Activated T-cell treated with anti-CD3 and anti-CD28 coated beads, Interleukin-2, amount 50 U/mL, for 4 hours (primary cell): Measurements from ENCODE around the gene MBD6. TPM values are rescaled to one million over a fixed set of nuclear protein-coding genes. Genes with fewer than 3 reads are reported as not detected.

ENCODE experiments used
- ATAC-seq, 2 donors: fragments of 200-7000 bp; cut with Tn5 transposase; one replicate each; pipeline ENCODE4 v1.10.0; 2021
- DNase-seq: peaks from one replicate; pipeline ENCODE4 v3.0.0-alpha.2; 2020
- H3K27me3 Mint-ChIP-seq: one replicate; pipeline ENCODE4 v1.8.0; 2021; ENCODE audit warnings: low read depth, mixed read lengths
- H3K36me3 Mint-ChIP-seq: one replicate; pipeline ENCODE4 v1.8.0; 2022; ENCODE audit warnings: mixed read lengths; ENCODE audit not compliant: insufficient read depth
- H3K4me1 Mint-ChIP-seq: one replicate; pipeline ENCODE4 v1.8.0; 2021; ENCODE audit warnings: low read depth, mixed read lengths
- H3K4me3 Mint-ChIP-seq: one replicate; pipeline ENCODE4 v1.8.0; 2021; ENCODE audit warnings: mild to moderate bottlenecking, moderate library complexity, mixed read lengths
- H3K9me3 Mint-ChIP-seq: one replicate; pipeline ENCODE4 v1.8.0; 2021; ENCODE audit warnings: mixed read lengths
- total RNA-seq, 3 donors: library from RNA; stranded (reverse); gene quantifications; one replicate each; pipeline ENCODE4 v1.2.1, GENCODE V29; 2021

The MBD6 gene
- total RNA-seq, 3 donors from 2014 or later = 56.3 to 59.4 (median 57.5) TPM

GRCh38 chr12:57539134-57539768 lies 16.6 kb downstream of the MBD6 start:
- Mint-ChIP-seq H3K27me3 (no peaks in the 10 kb centered on the region), H3K36me3 (peaks cover 25% of the 10 kb centered on the region), H3K4me1 (peaks cover 4% of the 10 kb centered on the region), H3K4me3 (no peak overlapping the region), H3K9me3 (no peaks in the 10 kb centered on the region)
- DNase-seq (no peak), ATAC-seq (no peak)

GRCh38 chr12:57541001-57541400 lies 18.4 kb downstream of the MBD6 start:
- peaks cover 18% of the 10 kb centered on the region for H3K4me1 Mint-ChIP-seq
- H3K36me3 Mint-ChIP-seq = peaks cover 26% of the 10 kb centered on the region
- ATAC-seq = no peak
- no peaks in the 10 kb centered on the region for H3K27me3 Mint-ChIP-seq
- no peaks in the 10 kb centered on the region for H3K9me3 Mint-ChIP-seq
- no peak for DNase-seq
- no peak overlapping the region for H3K4me3 Mint-ChIP-seq

GRCh38 chr12:57541717-57542116 lies 19.1 kb downstream of the MBD6 start:
- DNase-seq (no peak), ATAC-seq (no peak)
- Mint-ChIP-seq H3K4me3 (no peak overlapping the region), H3K4me1 (peaks cover 23% of the 10 kb centered on the region), H3K27me3 (no peaks in the 10 kb centered on the region), H3K36me3 (peaks cover 25% of the 10 kb centered on the region), H3K9me3 (no peaks in the 10 kb centered on the region)

GRCh38 chr12:57543581-57543980 lies 21.0 kb downstream of the MBD6 start:
- no peak overlapping the region for H3K4me3 Mint-ChIP-seq
- H3K36me3 Mint-ChIP-seq = peaks cover 17% of the 10 kb centered on the region
- DNase-seq (no peak), ATAC-seq (no peak)
- H3K4me1 Mint-ChIP-seq = peaks cover 28% of the 10 kb centered on the region
- H3K27me3 Mint-ChIP-seq = no peaks in the 10 kb centered on the region
- no peaks in the 10 kb centered on the region for H3K9me3 Mint-ChIP-seq

GRCh38 chr12:57545809-57546437 lies 23.3 kb downstream of the MBD6 start:
- H3K27me3 Mint-ChIP-seq = peaks cover 5% of the 10 kb centered on the region
- peaks cover 33% of the 10 kb centered on the region for H3K4me1 Mint-ChIP-seq
- H3K9me3 Mint-ChIP-seq = no peaks in the 10 kb centered on the region
- ATAC-seq = no peak
- H3K4me3 Mint-ChIP-seq = peak overlapping the region; percentile 100
- DNase-seq = no peak
- peaks cover 13% of the 10 kb centered on the region for H3K36me3 Mint-ChIP-seq

GRCh38 chr12:57546438-57547287 lies 24.0 kb downstream of the MBD6 start, which contains the start of gene DCTN2:
DCTN2 (minus strand) TSS chr12:57547192; CDS start chr12:57547063, 129 bp downstream.
- Mint-ChIP-seq H3K4me1 (peaks cover 35% of the 10 kb centered on the region), H3K36me3 (peaks cover 9% of the 10 kb centered on the region)
- peak; percentile 94 to 96 for ATAC-seq

GRCh38 chr12:57547288-57548012 lies 24.8 kb downstream of the MBD6 start:
- H3K4me3 Mint-ChIP-seq = peak overlapping the region; percentile 100
- no peak for DNase-seq
- H3K27me3 Mint-ChIP-seq = peaks cover 7% of the 10 kb centered on the region
- no peaks in the 10 kb centered on the region for H3K9me3 Mint-ChIP-seq
- ATAC-seq = no peak
- peaks cover 9% of the 10 kb centered on the region for H3K36me3 Mint-ChIP-seq
- H3K4me1 Mint-ChIP-seq = peaks cover 35% of the 10 kb centered on the region

More at GRCh38 chr12:57546438-57547287, 24.0 kb downstream of the MBD6 start, which contains the start of gene DCTN2:
- Mint-ChIP-seq H3K4me3 (peak within 1 kb of the TSS; percentile 100), H3K9me3 (no peaks in the 10 kb centered on the region), H3K27me3 (peaks cover 7% of the 10 kb centered on the region)
- DNase-seq = peak; percentile 90

GRCh38 chr12:57548013-57548315 lies 25.3 kb downstream of the MBD6 start:
- H3K4me1 Mint-ChIP-seq = peaks cover 35% of the 10 kb centered on the region

GRCh38 chr12:57548488-57548887 lies 25.9 kb downstream of the MBD6 start:
- no peak for DNase-seq
- Mint-ChIP-seq H3K9me3 (no peaks in the 10 kb centered on the region), H3K4me3 (no peak overlapping the region), H3K4me1 (peaks cover 32% of the 10 kb centered on the region), H3K36me3 (peaks cover 8% of the 10 kb centered on the region), H3K27me3 (peaks cover 7% of the 10 kb centered on the region)
- no peak for ATAC-seq

More at GRCh38 chr12:57548013-57548315, 25.3 kb downstream of the MBD6 start:
- Mint-ChIP-seq H3K27me3 (peaks cover 7% of the 10 kb centered on the region), H3K9me3 (no peaks in the 10 kb centered on the region), H3K4me3 (no peak overlapping the region), H3K36me3 (peaks cover 9% of the 10 kb centered on the region)
- ATAC-seq (no peak), DNase-seq (no peak)

- H3K4me1 Mint-ChIP-seq = peaks cover 31% of the 10 kb centered on the region
- DNase-seq = no peak
- H3K9me3 Mint-ChIP-seq = no peaks in the 10 kb centered on the region
- peaks cover 7% of the 10 kb centered on the region for H3K27me3 Mint-ChIP-seq
- no peak for ATAC-seq
- H3K4me3 Mint-ChIP-seq = peak overlapping the region; percentile 76
- peaks cover 8% of the 10 kb centered on the region for H3K36me3 Mint-ChIP-seq
Observed at GRCh38 chr12:57549203-57549908, 26.7 kb downstream of the MBD6 start.

- peak; percentile 51 to 66 for ATAC-seq
- Mint-ChIP-seq H3K36me3 (peaks cover 7% of the 10 kb centered on the region), H3K27me3 (peaks cover 7% of the 10 kb centered on the region), H3K4me1 (peaks cover 25% of the 10 kb centered on the region), H3K4me3 (peak within 1 kb of the TSS; percentile 76), H3K9me3 (no peaks in the 10 kb centered on the region)
- peak; percentile 39 for DNase-seq
Observed at GRCh38 chr12:57549909-57550640, 27.5 kb downstream of the MBD6 start, which contains the start of gene KIF5A. KIF5A (plus strand) TSS chr12:57550044; CDS start chr12:57550272, 228 bp downstream.

GRCh38 chr12:57550641-57551549 lies 28.3 kb downstream of the MBD6 start:
- H3K4me3 Mint-ChIP-seq = peak overlapping the region; percentile 12
- peaks cover 7% of the 10 kb centered on the region for H3K27me3 Mint-ChIP-seq
- peaks cover 18% of the 10 kb centered on the region for H3K4me1 Mint-ChIP-seq
- no peaks in the 10 kb centered on the region for H3K9me3 Mint-ChIP-seq
- peaks cover 3% of the 10 kb centered on the region for H3K36me3 Mint-ChIP-seq
- DNase-seq = no peak
- ATAC-seq = no peak
